NOMO-1 treated with dmso at 0.1 percent for 144 hours (cell line): ENCODE measurements around the gene TIMM13.
"Not testable (repeated sequence)": the region's sequence is repeated elsewhere in the genome, so short reads cannot be mapped to it uniquely, and the experiment has no call there.

ENCODE experiments used
- DNase-seq: peaks from one replicate; lab custom pipeline; 2025; ENCODE audit not compliant: unreplicated experiment; lab: John Stamatoyannopoulos, UW

TIMM13 gene

DNA sequence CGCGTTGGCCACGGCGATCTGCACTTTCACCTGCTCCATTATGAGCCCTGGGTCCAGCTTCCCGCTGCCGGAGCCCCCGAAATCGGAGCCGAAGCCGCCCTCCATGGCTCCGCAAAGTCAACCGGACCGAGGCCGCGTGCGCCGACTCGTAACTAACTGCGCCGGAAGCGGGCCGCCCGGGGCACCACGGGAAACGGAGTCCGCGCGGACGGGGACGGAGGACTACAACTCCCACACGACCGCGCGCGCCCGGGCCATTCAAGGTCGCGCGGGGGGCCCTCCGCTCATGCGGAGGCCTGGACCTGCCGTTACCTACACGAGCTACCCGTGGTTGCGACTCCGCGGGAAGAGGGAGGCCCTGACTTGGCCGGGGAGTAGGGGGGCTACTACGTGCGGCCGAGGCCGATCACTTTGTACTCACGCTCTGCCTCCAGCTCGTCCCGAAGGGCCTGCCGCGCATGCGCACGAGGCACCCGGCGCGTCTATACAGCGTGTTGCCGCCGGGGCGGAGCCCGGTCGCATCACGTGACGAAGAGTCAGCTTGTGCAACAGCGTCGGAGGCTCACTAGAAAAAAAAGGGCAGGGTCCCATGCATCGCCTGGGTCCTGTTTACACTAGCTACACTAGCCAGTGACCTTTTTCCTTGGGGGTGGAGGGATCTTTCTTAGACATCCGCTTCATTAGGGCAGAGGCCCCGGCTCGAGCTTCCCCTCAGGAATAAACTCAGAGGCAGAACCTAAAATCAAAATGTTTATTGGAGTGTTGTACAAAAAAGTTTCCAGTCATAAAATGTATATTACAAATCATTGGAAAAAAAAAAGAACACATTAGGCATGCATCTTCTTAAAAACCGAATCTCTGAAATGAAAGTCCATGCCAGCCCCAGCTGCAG lies at the start of gene TIMM13:
TSS of gene TIMM13 (minus strand) at position 158 of the 892 bp plus-strand sequence. CDS start at position 105, 53 bp downstream.
- DNase-seq, result peak; percentile 85

DNA sequence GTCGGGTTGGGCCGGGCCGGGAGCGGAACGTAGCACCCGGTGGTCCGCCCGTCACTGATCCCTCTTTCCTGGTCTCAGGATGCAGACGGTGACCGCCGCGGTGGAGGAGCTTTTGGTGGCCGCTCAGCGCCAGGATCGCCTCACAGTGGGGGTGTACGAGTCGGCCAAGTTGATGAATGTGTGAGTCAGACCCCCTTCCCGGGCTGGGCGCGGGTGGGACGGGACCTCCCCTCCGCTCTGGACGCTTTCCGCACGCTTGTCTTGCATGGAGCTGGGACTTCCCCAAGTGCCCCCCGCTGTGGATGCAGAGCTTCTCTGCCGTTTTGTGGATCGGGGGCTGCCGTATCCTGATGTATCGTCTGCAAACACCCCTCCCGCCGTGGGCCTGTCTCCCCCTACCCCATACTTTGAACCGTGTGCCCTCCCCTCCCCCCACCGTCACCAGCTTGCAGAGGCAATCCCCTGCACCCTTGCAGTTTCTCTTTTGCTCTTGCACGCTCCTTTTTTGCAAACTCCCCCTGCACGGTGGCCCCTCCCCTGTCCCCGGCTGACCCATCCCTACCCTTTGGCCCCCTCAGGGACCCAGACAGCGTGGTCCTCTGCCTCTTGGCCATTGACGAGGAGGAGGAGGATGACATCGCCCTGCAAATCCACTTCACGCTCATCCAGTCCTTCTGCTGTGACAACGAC lies 49.2 kb upstream of the TIMM13 start:
- peak; percentile 18 for DNase-seq

DNA sequence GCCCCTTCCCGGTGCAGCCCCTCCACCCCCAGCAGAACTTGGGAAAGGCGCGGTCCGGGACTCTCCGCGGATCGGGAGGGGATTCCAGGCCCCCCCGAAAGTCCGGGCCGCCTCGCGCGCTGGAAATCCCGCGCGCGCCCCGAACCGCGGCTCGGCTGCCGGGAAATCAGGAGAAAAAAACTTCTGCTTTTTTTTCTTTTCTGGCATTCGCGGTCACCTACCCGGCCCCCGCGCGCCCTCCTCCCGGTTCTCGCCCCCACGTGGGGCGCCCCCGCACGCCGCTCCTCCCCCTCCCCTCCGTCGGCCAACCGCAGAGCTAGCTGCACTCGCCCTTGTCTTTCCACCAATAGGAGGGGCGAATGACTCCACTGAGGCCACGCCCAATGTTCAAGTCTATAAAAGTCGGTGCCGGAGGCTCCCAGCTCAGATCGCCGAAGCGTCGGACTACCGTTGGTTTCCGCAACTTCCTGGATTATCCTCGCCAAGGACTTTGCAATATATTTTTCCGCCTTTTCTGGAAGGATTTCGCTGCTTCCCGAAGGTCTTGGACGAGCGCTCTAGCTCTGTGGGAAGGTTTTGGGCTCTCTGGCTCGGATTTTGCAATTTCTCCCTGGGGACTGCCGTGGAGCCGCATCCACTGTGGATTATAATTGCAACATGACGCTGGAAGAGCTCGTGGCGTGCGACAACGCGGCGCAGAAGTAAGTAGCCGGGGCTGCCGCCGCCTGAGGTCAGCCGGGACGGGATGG lies 48.5 kb upstream of the TIMM13 start, which contains the start of gene GADD45B:
TSS of gene GADD45B (plus strand) at position 426 of the 749 bp plus-strand sequence. CDS start at position 658, 232 bp downstream.
- DNase-seq, result peak; percentile 97

DNA sequence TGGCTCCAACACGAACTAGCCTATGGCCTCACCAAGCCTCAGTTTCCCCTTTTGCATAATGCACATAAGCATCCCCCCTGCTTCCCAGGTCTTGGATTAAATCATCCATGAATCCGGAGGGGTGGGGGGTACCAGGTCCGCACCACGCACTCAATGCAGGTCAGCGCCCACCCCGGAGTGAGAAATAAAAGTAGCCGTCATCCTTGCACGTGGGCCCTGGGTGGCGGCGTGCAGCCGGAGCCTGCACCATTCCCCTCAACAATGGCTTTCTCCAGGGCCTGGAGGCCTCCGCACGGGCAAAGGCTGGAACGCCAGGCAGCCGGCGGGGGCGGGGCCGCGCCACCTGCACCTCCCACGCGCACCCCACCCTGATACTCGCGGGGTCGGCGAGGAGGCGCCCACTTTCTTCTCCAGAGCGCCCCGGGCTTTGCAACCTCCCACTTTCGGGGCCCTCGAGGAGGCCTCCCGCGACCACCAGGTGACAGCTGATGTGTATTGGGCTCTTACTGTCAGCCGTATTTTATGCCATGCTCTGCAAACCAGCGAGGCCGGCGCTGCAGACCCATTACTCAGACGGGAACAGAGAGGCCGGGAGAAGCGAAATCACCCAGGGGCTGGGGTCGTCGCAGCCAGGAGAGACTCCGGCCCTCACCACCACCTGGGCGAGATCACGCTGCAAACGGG lies 47.8 kb upstream of the TIMM13 start:
- DNase-seq, result peak; percentile 49

DNA sequence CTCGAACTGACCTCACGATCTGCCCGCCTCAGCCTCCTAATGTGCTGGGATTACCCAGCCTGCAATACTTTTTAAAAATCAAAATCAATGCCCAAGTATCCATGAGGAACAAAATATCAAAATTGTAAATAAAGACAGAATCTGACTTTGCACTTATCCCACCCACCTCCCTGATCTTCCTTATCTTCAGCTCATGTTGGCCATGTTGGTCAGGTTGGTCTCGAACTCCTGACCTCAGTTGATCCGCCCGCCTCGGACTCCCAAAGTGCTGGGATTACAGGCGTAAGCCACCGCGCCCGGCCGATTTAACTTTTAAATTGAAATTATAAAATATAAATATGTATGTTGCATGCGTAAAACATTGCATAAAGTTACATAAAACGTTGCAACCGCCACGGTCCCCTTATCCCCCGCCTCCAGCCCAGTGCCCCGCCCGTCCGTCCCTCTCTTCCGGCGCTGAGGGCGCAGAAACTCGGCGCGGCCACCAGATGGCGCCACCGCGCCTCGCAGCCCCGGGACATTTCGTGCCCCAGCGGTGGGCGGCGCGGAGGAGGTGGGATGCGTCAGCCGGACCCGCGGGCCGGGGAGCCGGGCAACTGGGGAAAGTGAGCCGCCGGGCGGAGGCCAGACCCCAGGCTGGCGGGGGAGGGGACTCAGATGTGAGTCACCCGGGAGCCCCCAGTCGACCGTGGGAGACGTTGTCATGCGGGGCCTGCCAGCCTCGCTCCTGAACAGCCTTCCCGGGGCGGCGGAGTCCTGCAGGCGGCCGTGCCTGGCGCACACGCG lies 47.0 kb upstream of the TIMM13 start:
- peak; percentile 70 for DNase-seq

DNA sequence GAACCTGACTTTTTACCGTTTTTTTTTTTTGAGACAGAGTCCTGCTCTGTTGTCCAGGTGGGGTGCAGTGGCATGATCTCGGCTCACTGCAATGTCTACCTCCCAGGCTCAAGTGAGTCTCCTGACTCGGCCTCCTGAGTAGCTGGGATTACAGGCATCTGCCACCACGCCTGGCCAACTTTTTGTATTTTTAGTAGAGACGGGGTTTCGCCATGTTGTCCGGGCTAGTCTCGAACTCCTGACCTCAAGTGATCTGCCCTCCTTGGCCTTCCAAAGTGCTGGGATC lies 42.5 kb upstream of the TIMM13 start:
- DNase-seq, result not testable (repeated sequence)

DNA sequence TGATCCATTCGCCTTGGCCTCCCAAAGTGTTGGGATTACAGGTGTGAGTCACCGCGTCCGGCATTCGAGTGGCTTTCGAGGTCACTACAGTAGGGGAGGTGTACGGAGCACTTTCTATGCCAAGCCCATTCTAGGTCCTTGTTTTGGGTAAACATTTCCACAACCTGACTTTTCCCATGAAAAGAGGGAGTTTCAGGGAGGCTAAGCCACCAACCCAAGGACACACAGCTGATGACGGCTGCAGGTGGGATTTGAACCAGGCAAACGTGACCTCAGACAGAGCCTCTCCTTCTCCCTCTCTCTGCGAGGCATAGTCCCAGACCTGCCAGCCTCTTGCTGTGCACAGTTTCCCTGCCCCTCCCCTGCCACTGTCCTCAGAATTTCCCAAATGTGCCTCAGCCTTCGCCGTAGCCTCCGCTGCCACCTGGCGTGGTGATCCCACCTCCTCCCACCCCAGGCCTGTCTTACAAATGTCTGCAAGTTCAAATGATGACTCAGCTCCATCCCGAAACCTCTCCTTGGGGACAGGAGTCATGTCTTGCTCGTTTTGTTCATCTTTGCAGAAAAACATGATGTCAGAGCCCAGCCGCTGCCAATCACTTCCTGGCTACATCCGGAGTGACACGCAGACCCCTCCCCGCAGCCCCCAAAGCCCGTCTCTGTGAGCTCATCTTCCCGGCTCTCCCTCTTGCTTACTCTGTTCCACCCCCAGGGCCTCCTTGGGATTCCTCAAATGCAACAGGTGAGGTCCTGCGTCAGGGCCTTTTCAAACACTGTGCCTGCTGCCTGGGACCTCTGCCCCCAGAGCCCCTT lies 41.9 kb upstream of the TIMM13 start:
- DNase-seq, result no peak

DNA sequence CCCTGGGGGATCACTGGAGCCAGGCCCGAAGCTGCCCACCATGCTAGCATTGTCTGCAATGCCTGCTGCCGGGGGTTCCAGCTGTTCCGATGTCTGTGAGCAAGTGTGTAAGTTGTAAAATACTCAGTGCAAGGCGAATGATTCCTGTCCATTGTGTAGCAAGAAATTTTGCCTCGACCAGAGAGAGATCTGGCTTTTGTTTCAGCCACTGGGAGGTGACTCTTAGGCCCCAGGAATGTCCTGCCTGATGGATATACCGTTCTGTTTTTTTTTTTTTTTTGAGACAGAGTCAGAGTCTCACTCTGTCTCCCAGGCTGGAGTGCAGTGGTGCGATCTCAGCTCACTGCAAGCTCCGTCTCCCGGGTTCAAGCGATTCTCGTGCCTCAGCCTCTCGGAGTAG lies 41.2 kb upstream of the TIMM13 start:
- DNase-seq, result no peak

DNA sequence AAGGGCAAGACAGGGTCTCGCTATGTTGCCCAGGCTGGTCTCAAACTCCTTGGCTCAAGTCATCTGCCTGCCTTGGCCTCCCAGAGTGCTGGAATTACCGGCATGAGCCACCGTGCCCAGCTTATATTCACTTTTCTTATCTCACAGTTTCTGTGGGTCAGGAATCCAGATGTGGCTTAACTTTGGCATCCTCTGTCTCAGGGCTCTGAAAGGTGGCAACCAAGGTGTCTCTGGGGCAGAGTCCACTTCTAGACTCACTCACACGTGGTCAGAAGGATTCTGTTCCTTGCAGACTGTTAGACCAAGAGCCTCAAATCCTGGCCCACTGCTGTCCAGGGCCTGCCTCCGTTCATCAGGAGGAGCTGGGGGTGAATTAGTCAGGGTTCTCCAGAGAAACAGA lies 37.0 kb upstream of the TIMM13 start:
- no peak for DNase-seq

DNA sequence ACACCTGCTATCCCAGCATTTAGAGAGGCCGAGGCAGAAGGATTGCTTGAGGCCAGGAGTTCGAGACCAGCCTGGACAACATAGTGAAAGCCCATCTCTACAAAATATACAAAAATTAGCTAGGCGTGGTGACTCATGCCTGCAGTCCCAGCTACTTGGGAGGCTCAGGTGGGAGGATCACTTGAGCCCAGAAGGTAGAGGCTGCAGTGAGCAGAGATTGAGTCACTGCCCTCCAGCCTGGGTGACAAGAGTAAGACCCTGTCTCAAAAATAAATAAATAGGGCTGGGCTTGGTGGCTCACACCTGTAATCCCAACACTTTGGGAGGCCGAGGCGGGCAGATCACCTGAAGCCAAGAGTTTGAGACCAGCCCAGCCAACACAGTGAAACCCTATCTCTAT lies 36.3 kb upstream of the TIMM13 start:
- not testable (repeated sequence) for DNase-seq

DNA sequence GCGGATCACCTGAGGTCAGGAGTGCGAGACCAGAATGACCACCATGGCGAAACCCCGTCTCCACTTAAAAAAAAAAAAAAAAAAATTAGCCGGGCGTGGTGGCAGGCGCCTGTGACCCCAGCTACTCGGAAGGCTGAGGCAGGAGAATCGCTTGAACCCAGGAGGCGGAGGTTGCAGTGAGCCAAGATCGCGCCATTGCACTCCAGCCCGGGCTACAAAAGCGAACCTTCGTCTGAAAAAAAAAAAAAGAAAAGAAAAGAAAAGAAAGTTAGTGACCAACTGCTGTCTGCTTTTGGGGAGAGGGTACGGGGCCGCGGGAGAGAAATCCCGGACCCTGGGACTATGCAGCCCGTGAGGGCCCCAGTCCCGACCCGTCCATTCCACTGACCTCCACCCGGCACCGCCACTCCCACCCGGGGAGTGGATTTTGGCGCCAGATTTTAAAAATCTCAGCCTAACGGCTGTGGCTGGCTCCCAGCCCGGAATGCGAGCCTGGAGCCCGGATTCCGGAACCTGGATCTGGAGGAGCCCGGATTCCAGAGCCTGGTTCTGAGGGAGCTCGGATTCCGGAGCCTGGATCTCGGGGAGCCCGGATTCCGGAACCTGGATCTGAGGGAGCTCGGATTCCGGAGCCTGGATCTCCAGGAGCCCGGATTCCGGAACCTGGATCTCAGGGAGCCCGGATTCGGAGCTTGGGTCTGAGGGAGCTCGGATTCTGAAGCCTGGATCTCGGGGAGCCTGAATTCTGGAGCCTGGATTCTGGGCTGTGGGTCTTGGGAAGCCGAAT lies 35.4 kb upstream of the TIMM13 start:
- no peak for DNase-seq

DNA sequence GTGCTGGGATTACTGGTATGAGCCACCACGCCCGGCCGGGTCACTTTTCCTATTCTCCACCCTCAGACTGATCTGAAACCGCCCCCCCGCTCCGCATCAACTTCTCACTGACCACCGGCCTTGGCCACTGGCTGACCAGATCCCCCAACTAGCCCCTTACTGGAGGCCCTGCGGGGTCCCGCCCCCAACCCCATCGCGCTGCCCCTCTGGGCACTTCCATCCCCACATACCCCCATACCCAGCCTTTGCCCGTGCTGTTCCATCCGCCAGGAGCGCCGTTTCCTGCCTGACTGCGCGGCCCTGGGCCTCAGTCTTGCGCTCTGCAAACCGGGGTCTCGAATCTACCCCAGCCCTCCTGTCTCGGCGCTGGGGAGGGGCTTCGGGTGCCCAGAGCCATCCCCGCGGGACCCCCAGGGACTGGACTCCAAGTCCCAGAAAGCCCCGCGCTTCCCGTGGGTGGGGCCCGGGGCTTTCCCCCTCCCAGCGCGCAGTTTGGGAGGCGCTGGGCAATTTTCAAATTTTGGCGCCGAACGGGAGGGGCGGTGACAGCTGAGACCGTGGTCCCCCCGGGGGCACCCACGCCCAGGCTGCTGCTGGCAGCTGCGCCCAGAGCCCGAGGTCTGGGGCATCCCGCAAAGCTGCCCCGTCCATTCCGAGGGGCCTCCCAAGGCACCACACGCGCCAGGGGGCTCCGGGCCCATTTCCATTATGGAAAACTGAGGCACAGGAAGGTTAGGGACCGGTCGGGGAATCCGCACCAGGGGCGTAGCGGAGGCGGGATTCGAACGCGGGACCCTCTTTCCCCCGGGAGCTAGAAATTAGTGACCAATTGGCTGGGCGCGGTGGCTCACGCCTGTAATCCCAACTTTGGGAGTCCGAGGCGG lies 34.6 kb upstream of the TIMM13 start:
- peak; percentile 10 for DNase-seq

DNA sequence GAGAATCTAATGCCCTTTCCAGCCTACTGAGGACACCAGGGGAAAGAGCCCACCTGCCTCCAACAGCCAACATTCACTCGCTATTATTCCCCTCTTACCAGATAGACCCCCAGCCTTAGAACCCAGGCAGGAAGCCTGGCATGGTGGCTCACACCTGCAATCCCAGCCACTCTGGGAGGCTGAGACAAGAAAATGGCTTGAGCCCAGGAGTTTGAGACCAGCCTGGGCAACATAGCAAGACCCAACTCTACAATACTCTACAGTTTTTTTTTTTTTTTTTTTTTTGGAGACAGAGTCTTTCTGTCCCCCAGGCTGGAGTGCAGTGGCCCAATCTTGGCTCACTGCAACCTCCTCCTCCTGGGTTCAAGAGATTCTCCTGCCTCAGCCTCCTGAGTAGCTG lies 32.9 kb upstream of the TIMM13 start:
- no peak for DNase-seq

DNA sequence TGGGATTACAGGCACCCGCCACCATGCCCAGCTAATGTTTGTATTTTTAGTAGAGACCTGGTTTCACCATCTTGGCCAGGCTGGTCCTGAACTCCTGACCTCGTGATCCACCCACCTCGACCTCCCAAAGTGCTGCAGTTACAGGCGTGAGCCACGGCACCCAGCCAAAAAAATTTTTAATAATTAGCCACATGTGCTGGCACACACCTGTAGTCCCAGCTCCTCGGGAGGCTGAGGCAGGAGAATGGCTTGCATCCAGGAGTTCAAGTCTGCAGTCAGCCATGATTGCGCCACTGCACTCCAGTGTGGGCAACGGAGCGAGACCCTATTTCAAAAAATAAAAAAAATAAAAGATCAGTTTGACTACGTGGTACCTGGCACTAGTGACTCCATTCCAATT lies 31.4 kb upstream of the TIMM13 start:
- not testable (repeated sequence) for DNase-seq

DNA sequence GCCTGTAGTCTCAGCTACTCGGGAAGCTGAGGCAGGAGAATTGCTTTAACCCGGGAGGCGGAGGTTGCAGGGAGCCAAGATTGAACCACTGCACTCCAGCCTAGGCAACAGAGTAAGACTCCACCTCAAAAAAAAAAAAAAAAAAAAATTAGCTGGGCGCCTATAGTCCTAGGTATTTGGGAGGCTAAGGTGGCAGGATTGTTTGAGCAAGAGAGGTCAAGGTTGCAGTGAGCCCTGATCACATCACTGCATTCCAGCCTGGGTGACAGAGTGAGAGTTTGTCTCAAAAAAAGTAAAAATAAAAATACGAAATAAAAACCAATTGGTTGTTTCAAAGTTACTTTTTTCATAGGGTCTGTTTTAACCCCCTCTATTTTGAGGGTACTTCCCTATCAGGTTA lies 30.7 kb upstream of the TIMM13 start:
- DNase-seq, result no peak

DNA sequence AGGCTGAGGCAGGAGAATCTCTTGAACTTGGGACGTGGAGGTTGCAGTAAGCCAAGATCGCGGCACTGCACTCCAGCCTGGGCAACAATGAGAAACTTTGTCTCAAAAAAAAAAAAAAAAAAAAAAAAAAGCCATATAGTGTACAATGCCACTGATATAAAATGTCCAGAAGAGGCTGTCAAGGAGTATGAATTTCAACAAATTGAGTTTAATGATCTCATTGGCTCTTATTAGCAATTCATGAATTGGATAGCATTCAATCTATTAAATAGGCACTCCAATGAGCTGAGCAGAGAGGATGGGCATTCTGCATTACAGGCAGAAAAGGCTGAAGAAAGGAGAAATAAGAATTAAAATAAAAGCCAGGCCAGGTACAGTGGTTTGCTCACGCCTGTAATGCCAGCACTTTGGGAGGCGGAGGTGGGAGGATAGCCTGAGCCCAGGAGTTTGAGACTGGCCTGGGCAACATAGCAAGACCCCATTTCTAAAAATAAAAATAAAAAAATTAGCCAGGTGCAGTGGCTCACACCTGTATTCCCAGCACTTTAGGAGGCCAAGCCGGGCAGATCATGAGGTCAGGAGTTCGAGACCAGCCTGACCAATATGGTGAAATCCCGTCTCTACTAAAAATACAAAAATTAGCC lies 30.1 kb upstream of the TIMM13 start:
- no peak for DNase-seq
